SJCRH30 (cell line): Measurements from ENCODE around the gene CFAP126. TPM values are rescaled to one million over a fixed set of nuclear protein-coding genes. Genes with fewer than 3 reads are reported as not detected.
"Not testable (repeated sequence)": the region's sequence is repeated elsewhere in the genome, so short reads cannot be mapped to it uniquely, and the experiment has no call there.

Experiments
- DNase-seq, 2 experiments: peaks; one replicate each; pipeline ENCODE4 v3.0.0-alpha.2; 2015 to 2020
- H3K27ac ChIP-seq: fragments of 250-450 bp; sonication (Bioruptor Pico); 2 replicates; pipeline ENCODE4 v1.5.1; 2020; ENCODE audit warnings: mild to moderate bottlenecking, moderate library complexity
- H3K27me3 ChIP-seq: fragments of 250-450 bp; sonication (Bioruptor Pico); 2 replicates; pipeline ENCODE4 v1.5.1; 2020; ENCODE audit warnings: mild to moderate bottlenecking, moderate library complexity
- H3K36me3 ChIP-seq: fragments of 250-450 bp; sonication (Bioruptor Pico); 2 replicates; pipeline ENCODE4 v1.5.1; 2020; ENCODE audit warnings: mild to moderate bottlenecking, moderate library complexity
- H3K4me1 ChIP-seq: fragments of 250-450 bp; sonication (Bioruptor Pico); 2 replicates; pipeline ENCODE4 v1.5.1; 2020; ENCODE audit warnings: mild to moderate bottlenecking, moderate library complexity
- H3K4me3 ChIP-seq: fragments of 250-450 bp; sonication (Bioruptor Pico); 2 replicates; pipeline ENCODE4 v1.5.1; 2020; ENCODE audit warnings: mild to moderate bottlenecking, moderate library complexity
- H3K9me3 ChIP-seq: fragments of 250-450 bp; sonication (Bioruptor Pico); replicated peaks from 2 replicates; pipeline ENCODE4 v1.5.1; 2020; ENCODE audit warnings: mild to moderate bottlenecking, moderate library complexity
- total RNA-seq: library from RNA; depleted of rRNA; stranded (reverse); fragments of >200 nt; shearing (Covaris generic); gene quantifications from 2 replicates; pipeline ENCODE4 v1.2.3, GENCODE V29; 2014; rRNA removed

CFAP126 gene
- total RNA-seq, 1 experiment from 2014 or later = not detected

- no peak for DNase-seq
- Histone ChIP-seq H3K4me3 (no peak overlapping the region), H3K9me3 (no peaks in the 10 kb centered on the region), H3K27me3 (no peaks in the 10 kb centered on the region), H3K27ac (no peak overlapping the region), H3K4me1 (no peaks in the 10 kb centered on the region), H3K36me3 (no peaks in the 10 kb centered on the region; the same call in 1 of the 2 replicates)
Measured at GRCh38 chr1:161351482-161351881, 16.2 kb downstream of the CFAP126 start.

- Histone ChIP-seq H3K9me3 (no peaks in the 10 kb centered on the region), H3K27me3 (no peaks in the 10 kb centered on the region), H3K36me3 (no peaks in the 10 kb centered on the region; the same call in 1 of the 2 replicates), H3K27ac (no peak overlapping the region), H3K4me1 (no peaks in the 10 kb centered on the region), H3K4me3 (no peak overlapping the region)
- DNase-seq = no peak
Measured at GRCh38 chr1:161350671-161351070, 17.0 kb downstream of the CFAP126 start.

- Histone ChIP-seq H3K27ac (no peak overlapping the region), H3K36me3 (peaks cover 23% of the 10 kb centered on the region), H3K27me3 (no peaks in the 10 kb centered on the region), H3K4me1 (no peaks in the 10 kb centered on the region), H3K9me3 (no peaks in the 10 kb centered on the region), H3K4me3 (no peak overlapping the region)
- no peak for DNase-seq
Measured at GRCh38 chr1:161342821-161343220, 24.9 kb downstream of the CFAP126 start.

- H3K9me3 ChIP-seq = no peaks in the 10 kb centered on the region
- no peak for DNase-seq
- no peak overlapping the region for H3K4me3 ChIP-seq
- no peak overlapping the region for H3K27ac ChIP-seq
- no peaks in the 10 kb centered on the region for H3K27me3 ChIP-seq
- peaks cover 23% of the 10 kb centered on the region for H3K36me3 ChIP-seq
- no peaks in the 10 kb centered on the region for H3K4me1 ChIP-seq
Measured at GRCh38 chr1:161342177-161342576, 25.5 kb downstream of the CFAP126 start.

DNA sequence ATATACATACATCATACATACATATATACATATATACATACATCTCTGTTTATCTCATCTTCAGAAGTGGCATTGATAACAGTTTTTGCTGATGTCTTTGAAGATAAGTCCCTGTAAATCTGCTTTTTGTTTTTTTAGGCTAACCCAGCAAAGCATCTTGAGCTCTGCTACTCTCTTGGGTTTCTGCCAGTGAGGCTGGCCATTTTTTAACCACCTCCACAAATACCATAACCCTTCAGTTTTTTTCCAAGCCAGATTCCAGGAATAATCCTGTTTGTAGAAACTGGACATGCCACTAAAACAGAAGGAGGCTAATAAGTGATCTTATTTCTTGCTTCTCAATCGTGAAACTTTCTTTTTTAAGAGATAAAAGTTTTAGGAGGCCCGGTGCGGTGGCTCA lies 31.9 kb downstream of the CFAP126 start:
- H3K4me1 ChIP-seq = no peaks in the 10 kb centered on the region
- peaks cover 16% of the 10 kb centered on the region; the same call in 1 of the 2 replicates for H3K36me3 ChIP-seq
- DNase-seq = no peak
- H3K9me3 ChIP-seq = no peaks in the 10 kb centered on the region
- H3K4me3 ChIP-seq = no peak overlapping the region
- no peak overlapping the region for H3K27ac ChIP-seq
- no peaks in the 10 kb centered on the region for H3K27me3 ChIP-seq

DNA sequence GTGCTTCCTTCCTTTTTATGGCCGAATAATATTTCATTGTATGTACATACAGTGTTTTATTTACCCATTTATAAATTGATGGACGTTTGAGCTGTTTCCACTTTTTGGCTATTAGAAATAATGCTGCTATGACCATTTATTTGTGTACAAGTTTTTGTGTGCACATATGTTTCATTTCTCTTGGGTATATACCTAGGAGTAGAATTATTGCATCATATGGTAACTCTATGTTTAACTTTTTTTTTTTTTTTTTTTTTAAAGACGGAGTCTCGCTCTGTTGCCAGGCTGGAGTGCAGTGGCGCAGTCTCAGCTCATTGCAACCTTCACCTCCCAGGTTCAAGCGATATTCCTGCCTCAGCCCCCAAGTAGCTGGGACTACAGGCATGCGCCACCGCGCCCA lies 34.5 kb downstream of the CFAP126 start:
- no peaks in the 10 kb centered on the region for H3K4me1 ChIP-seq
- no peak overlapping the region for H3K27ac ChIP-seq
- DNase-seq = no peak
- no peaks in the 10 kb centered on the region for H3K9me3 ChIP-seq
- H3K4me3 ChIP-seq = no peak overlapping the region
- H3K27me3 ChIP-seq = no peaks in the 10 kb centered on the region
- H3K36me3 ChIP-seq = peaks cover 20% of the 10 kb centered on the region; the same call in 1 of the 2 replicates

- Histone ChIP-seq H3K36me3 (peaks cover 19% of the 10 kb centered on the region; the same call in 1 of the 2 replicates), H3K4me1 (no peaks in the 10 kb centered on the region), H3K4me3 (no peak overlapping the region), H3K27ac (no peak overlapping the region), H3K27me3 (no peaks in the 10 kb centered on the region), H3K9me3 (no peaks in the 10 kb centered on the region)
- DNase-seq = no peak
Measured at GRCh38 chr1:161330346-161330745, 37.3 kb downstream of the CFAP126 start.

DNA sequence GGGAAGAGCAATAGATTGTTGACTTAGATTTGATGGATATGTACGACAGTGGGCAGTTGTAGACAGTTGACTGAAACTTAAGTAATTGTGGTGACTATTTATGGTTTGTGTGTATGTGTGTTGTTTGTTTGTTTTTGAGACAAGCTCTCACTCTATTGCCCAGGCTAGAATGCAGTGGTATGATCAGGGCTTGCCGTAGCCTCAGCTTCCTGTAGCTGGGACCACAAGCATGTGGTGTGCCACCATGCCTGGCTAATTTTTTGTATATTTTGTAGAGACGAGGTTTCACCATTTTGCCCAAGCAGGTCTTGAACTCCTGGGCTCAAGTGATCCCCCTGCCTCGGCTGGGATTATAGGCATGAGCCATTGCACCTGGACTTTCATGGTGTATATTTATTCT lies 43.7 kb downstream of the CFAP126 start:
- Histone ChIP-seq H3K4me1 (no peaks in the 10 kb centered on the region), H3K27me3 (no peaks in the 10 kb centered on the region)
- DNase-seq = no peak

DNA sequence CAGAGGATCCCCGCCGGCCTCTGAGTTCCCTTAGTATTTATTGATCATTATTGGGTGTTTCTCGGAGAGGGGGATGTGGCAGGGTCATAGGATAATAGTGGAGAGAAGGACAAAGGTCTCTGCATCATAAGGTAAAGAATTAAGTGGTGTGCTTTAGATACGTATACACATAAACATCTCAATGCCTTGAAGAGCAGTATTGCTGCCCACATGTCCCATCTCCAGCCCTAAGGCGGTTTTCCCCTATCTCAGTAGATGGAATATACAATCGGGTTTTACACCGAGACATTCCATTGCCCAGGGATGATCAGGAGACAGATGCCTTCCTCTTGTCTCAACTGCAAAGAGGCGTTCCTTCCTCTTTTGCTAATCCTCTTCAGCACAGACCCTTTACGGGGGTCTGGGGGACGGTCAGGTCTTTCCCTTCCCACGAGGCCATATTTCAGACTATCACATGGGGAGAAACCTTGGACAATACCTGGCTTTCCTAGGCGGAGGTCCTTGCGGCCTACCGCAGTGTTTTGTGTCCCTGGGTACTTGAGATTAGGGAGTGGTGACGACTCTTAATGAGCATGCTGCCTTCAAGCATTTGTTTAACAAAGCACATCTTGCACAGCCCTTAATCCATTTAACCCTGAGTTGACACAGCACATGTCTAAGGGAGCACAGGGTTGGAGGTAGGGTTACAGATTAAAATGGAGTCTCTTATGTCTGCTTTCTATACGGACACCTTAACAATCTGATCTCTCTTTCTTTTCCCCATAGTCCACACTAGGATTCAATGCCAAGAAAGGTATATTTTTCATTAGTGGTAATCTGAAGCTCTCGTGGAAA lies 51.6 kb downstream of the CFAP126 start:
- DNase-seq, H3K9me3 ChIP-seq, H3K4me1 ChIP-seq: not testable (repeated sequence)

More for the DNA sequence above, 43.7 kb downstream of the CFAP126 start:
- Histone ChIP-seq H3K27ac (no peak overlapping the region), H3K9me3 (no peaks in the 10 kb centered on the region), H3K4me3 (no peak overlapping the region), H3K36me3 (peaks cover 15% of the 10 kb centered on the region)

More for the DNA sequence above, 51.6 kb downstream of the CFAP126 start:
- H3K27ac ChIP-seq, H3K36me3 ChIP-seq, H3K4me3 ChIP-seq, H3K27me3 ChIP-seq: not testable (repeated sequence)

Other genes starting within 250 kb of the CFAP126 start
- gene PFDN2, start 249.8 kb downstream of the CFAP126 start, total RNA-seq = 78.2 and 78.5 TPM in 2 replicates
- gene NIT1, start 249.8 kb downstream of the CFAP126 start, total RNA-seq = 12.8 and 17.2 TPM in 2 replicates
- gene DEDD, start 235.2 kb downstream of the CFAP126 start, total RNA-seq = 19.4 and 24.1 TPM in 2 replicates
- gene UFC1, start 213.9 kb downstream of the CFAP126 start, total RNA-seq = 51.6 and 53.0 TPM in 2 replicates
- gene USP21, start 208.4 kb downstream of the CFAP126 start, total RNA-seq = 16.0 and 17.6 TPM in 2 replicates
- 11.1 and 13.5 TPM in 2 replicates for gene PPOX, start 201.4 kb downstream of the CFAP126 start, total RNA-seq
- gene B4GALT3, start 190.4 kb downstream of the CFAP126 start, total RNA-seq = 31.4 and 36.3 TPM in 2 replicates
- gene ADAMTS4, start 168.8 kb downstream of the CFAP126 start, total RNA-seq = 9.6 and 11.0 TPM in 2 replicates
- gene NDUFS2, start 165.5 kb downstream of the CFAP126 start, total RNA-seq = 60.3 and 60.5 TPM in 2 replicates
- gene FCER1G, start 152.6 kb downstream of the CFAP126 start, total RNA-seq = 0.28 and 0.30 TPM in 2 replicates
- not detected in 2 replicates for gene APOA2, start 144.2 kb downstream of the CFAP126 start, total RNA-seq
- 8.0 and 8.9 TPM in 2 replicates for gene TOMM40L, start 141.8 kb downstream of the CFAP126 start, total RNA-seq
- gene NR1I3, start 129.7 kb downstream of the CFAP126 start, total RNA-seq = not detected in 2 replicates
- 0.28 TPM in 1 of 2 replicates, not detected in the other for gene PCP4L1, start 109.1 kb downstream of the CFAP126 start, total RNA-seq
- 0.71 and 1.1 TPM in 2 replicates for gene MPZ, start 57.9 kb downstream of the CFAP126 start, total RNA-seq
- gene SDHC, start 53.5 kb downstream of the CFAP126 start, total RNA-seq = 53.8 and 61.8 TPM in 2 replicates
- gene FCGR2A, start 137.6 kb upstream of the CFAP126 start, total RNA-seq = 1.1 and 1.8 TPM in 2 replicates
- gene HSPA6, start 156.7 kb upstream of the CFAP126 start, total RNA-seq = 0.13 and 0.18 TPM in 2 replicates
- not detected in 2 replicates for gene FCGR3A, start 181.9 kb upstream of the CFAP126 start, total RNA-seq